ENCODE results near the gene LAMP5.
A peak's percentile ranks its signal among the peaks of the same experiment; 100 is the strongest.

LAMP5 gene

DNA sequence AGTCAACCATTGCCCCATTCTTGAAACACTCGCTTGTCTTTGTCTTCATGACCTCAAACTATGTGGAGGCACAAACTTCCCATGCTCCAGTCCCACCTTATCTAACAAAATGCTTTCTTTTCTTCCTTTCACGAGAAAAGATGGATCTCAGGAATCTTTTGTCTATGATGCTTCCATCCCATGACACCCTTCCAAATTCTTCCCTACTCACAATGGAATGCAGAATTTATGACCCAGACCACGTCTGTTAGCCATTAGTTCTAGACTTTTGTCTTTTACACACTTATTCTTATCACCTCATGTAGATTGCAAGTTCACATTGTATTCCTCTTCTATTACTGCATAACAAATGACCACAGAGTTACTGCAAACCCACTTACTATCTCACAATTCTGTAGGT lies 24.2 kb upstream of the LAMP5 start:
- no peak overlapping the region for H3K4me3 ChIP-seq (ENCODE audit: low read length)
- no peak for TF ChIP-seq CTCF (conservative IDR thresholded peaks at IDR 0.05; ENCODE audit: low read length)
- peak; percentile 37 for DNase-seq (ENCODE audit: low read depth)

DNA sequence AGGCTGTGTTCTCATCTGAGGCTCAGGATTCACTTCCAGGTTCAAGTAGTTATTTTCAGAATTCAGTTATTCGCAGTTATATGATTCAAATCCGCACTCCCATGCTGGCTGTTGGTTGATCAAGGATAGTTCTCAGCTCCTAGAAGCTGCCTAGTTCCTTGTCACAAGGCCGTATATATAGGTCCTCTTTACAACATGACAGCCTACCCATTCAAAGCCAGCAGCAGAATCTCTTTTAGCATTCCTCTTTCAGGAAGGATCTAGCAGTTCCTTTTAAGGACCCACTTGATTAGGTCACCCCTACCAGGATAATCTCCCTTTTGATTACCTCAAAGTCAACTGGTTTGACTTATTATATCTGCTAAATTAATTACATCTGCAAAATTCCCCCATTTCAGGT lies 23.8 kb upstream of the LAMP5 start:
- no peak for DNase-seq (ENCODE audit: low read depth)
- no peak overlapping the region for H3K4me3 ChIP-seq (ENCODE audit: low read length)
- TF ChIP-seq CTCF (conservative IDR thresholded peaks at IDR 0.05; ENCODE audit: low read length) = no peak

GRCh38 chr20:9491324-9491723 lies 23.1 kb upstream of the LAMP5 start:
- no peak overlapping the region for H3K4me3 ChIP-seq (ENCODE audit: low read length)
- no peak for TF ChIP-seq CTCF (conservative IDR thresholded peaks at IDR 0.05; ENCODE audit: low read length)
- no peak for DNase-seq (ENCODE audit: low read depth)

GRCh38 chr20:9492067-9492466 lies 22.3 kb upstream of the LAMP5 start:
- no peak for TF ChIP-seq CTCF (conservative IDR thresholded peaks at IDR 0.05; ENCODE audit: low read length)
- no peak overlapping the region for H3K4me3 ChIP-seq (ENCODE audit: low read length)
- no peak for DNase-seq (ENCODE audit: low read depth)

DNA sequence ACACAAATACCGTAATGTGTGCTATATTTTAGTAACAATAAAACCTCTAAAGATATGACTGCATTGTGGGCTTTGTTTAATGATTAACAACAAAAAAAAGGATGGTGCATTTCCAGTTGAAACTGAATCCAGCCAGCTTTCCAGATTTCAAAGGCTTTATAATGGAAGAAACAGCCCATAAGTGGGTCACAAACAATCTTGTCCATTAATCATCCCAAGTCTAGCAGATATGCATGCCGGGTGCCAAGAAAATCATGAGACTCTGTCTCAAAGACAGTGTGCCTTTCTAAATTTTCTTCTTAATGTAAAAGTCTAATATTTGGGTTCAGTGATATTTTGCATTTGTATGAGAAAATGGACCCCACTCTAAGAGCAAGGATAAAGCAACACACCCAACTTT lies 20.6 kb upstream of the LAMP5 start:
- no peak for DNase-seq (ENCODE audit: low read depth)
- no peak for TF ChIP-seq CTCF (conservative IDR thresholded peaks at IDR 0.05; ENCODE audit: low read length)
- H3K4me3 ChIP-seq (ENCODE audit: low read length) = no peak overlapping the region

GRCh38 chr20:9495701-9496100 lies 18.7 kb upstream of the LAMP5 start:
- H3K4me3 ChIP-seq (ENCODE audit: low read length) = no peak overlapping the region
- DNase-seq (ENCODE audit: low read depth) = no peak
- no peak for TF ChIP-seq CTCF (conservative IDR thresholded peaks at IDR 0.05; ENCODE audit: low read length)

GRCh38 chr20:9496155-9496554 lies 18.2 kb upstream of the LAMP5 start:
- H3K4me3 ChIP-seq (ENCODE audit: low read length) = no peak overlapping the region
- no peak for DNase-seq (ENCODE audit: low read depth)
- no peak for TF ChIP-seq CTCF (conservative IDR thresholded peaks at IDR 0.05; ENCODE audit: low read length)
